ENCODE results near the gene LMF1. TPM values are rescaled to one million over a fixed set of nuclear protein-coding genes. Genes with fewer than 3 reads are reported as not detected.
A peak's percentile ranks its signal among the peaks of the same experiment; 100 is the strongest.

LMF1 gene
- total RNA-seq, 1 experiment from 2014 or later = 10.9 TPM

GRCh38 chr16:1006781-1007180 is 36.0 kb upstream of the LMF1 start:
- in situ Hi-C loops (cut with HindIII; ENCODE audit: low pct_unique_long_range_greater_than_20kb, low sequenced_read_pairs) = no loop called here
- DNase-seq (ENCODE audit: low read depth, low spot score) = no peak

DNA sequence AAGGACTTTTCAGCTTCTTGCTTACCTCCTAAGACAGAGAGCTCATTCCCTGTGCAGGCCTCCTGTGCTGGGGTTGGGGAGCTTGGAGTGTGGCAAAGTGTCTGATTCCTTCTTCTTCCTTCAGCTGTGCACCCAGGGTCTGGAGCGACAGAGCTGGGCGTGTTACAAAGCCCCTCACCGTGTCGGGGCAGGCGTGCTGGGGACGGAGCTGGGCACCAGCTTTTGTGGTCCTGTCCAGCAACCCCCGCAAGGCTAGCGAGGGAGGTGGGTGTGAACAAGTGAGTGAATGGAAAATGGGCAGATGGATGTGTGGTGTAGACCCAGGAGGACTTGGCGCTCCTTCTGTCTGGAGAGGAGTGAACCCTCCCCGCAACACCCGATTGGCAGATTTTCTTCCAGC is 34.5 kb upstream of the LMF1 start:
- DNase-seq (ENCODE audit: low read depth, low spot score) = no peak
- in situ Hi-C loops (cut with HindIII; ENCODE audit: low pct_unique_long_range_greater_than_20kb, low sequenced_read_pairs) = no loop called here

DNA sequence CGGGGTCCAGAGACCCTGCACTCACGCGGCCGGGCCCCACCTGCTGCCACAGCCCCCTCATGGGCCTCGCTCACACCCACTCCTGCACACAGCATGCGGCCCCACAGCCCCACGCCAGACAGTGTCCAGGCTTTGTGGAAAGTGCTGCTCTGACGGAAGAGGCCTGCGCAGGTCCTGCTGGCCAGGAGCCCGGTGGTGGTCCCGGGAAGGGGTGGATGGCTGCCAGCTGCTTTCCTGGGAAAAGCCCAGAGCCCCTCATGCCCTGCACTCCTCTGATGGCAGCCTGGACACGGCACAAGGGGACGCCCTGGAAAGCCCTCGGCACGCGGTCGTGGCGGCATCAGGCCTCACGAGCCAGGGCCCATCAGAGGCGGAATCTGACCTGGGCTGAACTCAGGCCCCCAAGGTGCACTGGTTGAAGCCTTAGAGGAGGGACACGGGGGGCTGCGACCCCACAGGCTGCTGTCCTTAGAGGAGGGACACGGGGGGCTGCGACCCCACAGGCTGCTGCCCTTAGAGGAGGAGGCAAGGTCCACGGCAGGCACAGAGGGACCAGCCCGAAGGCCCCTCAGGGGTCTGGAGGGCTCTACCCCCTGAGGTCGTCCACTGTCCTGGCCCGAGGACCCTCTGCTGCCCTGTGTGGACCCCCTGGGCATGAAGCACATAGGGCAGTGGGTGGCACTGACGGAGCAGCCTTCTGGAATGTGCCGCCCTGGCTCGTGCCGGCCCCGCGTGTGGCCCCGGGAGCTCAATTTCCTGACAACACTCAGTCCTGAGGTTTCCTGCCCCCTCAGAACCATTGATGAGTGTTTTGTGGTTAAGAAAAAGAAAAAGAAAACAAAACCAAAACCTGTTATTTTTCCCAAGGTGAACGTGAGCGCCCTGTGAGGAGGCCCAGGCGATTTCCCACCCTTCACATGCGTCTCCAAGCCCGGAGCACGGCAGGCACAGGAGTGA is 32.9 kb upstream of the LMF1 start:
- DNase-seq (ENCODE audit: low read depth, low spot score) = no peak
- in situ Hi-C loops (cut with HindIII; ENCODE audit: low pct_unique_long_range_greater_than_20kb, low sequenced_read_pairs) = no loop called here

DNA sequence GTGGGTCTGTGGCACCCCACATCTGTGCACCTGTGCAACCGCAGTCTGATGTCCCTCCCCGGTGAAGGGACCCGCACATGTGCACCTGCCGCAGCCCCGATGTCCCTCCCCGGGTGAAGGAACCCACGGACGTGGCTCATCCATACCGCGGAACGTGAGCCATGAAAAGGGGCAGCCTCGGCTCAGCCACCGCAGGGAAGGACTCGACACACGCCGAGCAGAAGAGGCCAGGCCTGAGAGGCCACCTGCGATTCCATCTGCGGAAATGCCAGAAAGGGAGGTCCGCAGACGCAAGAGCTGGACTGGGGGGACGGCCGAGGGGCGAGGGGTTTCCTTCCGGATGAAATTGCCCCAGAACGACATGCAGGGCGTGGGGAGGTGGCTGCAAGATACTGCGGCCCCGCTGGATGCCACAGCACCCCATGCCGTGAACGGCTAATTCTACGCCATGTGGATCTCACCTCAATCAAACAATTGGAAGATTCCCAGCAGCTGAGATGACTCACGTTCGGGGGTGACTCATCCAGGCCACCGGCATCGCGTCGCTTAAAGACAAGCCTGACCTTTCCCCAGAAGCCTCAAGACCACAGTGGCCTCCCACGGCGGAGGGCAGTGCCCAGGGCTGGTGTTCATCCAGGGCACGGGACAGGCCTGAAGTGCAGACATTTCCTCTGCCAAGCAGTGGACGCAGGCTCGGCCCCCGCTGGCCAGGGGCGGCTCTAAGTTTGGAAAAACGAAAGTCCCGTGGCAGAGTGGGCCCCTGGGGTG is 31.8 kb upstream of the LMF1 start:
- in situ Hi-C loops (cut with HindIII; ENCODE audit: low pct_unique_long_range_greater_than_20kb, low sequenced_read_pairs) = no loop called here
- peak; percentile 70 for DNase-seq (ENCODE audit: low read depth, low spot score)

DNA sequence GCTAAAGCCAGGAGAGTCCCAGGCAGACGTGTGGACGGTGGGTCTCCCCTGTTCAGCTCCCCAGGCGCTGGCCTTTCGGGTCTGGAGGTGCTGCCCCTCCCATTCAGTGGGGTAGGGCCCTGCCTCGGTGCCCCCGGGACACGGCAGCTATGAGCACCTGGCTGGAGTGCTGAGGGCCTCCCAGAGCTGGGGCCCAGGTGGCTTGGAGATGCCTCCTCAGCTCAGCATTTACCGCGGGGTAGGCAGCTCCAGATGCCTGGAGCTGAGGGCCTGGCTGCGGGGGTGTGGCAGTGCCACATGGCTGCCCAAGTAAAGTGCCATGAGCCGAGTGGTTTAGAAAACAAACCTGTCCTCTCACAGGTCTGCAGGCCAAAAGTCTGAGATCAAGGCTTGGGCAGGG is 30.3 kb upstream of the LMF1 start:
- DNase-seq (ENCODE audit: low read depth, low spot score) = no peak
- in situ Hi-C loops (cut with HindIII; ENCODE audit: low pct_unique_long_range_greater_than_20kb, low sequenced_read_pairs) = no loop called here

DNA sequence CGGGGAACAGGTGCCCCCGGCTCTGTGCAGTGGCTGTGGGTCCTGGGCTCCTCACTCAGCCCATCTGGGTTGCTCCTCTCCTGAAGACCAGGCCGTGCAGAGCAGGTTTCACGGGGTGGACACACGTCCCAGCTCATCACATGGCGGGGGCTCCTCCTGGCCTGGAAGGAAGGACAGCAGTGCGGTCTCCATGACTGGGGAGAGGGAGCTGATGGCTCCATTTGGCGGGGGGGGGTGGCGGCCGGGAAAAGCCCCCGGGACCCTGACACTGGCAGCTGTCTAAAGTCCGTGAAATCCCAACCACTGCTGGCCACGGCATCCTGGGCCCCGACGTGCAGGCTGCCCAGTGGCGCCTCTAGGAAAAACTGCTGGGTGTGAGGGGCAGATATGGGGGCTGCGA is 29.8 kb upstream of the LMF1 start:
- in situ Hi-C loops (cut with HindIII; ENCODE audit: low pct_unique_long_range_greater_than_20kb, low sequenced_read_pairs) = no loop called here
- no peak for DNase-seq (ENCODE audit: low read depth, low spot score)

- no peak for DNase-seq (ENCODE audit: low read depth, low spot score)
- in situ Hi-C loops (cut with HindIII; ENCODE audit: low pct_unique_long_range_greater_than_20kb, low sequenced_read_pairs) = no loop called here
Measured at GRCh38 chr16:999677-1000076, 28.9 kb upstream of the LMF1 start.

GRCh38 chr16:998615-999014 is 27.8 kb upstream of the LMF1 start:
- in situ Hi-C loops (cut with HindIII; ENCODE audit: low pct_unique_long_range_greater_than_20kb, low sequenced_read_pairs) = no loop called here
- no peak for DNase-seq (ENCODE audit: low read depth, low spot score)

DNA sequence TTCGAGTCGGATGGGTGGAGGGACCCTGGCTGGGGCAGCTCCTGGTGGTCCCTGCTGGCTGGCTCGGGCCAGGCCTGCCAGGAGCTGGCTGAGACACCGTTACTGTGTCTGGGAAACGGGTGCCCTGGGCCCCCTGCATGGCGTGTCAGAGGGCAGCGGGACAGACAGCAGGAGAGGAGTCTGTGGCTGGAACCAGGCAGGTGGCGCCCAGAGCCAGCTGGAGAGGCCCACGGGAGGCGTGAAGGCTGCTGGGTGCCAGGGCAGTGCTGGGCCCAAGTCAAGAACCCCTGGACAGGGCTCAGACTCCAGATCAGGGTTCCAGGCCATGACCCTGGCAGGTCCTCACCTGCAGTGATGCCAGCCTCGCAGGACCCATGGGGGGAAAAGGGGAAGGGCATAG is 27.4 kb upstream of the LMF1 start:
- in situ Hi-C loops (cut with HindIII; ENCODE audit: low pct_unique_long_range_greater_than_20kb, low sequenced_read_pairs) = no loop called here
- no peak for DNase-seq (ENCODE audit: low read depth, low spot score)

DNA sequence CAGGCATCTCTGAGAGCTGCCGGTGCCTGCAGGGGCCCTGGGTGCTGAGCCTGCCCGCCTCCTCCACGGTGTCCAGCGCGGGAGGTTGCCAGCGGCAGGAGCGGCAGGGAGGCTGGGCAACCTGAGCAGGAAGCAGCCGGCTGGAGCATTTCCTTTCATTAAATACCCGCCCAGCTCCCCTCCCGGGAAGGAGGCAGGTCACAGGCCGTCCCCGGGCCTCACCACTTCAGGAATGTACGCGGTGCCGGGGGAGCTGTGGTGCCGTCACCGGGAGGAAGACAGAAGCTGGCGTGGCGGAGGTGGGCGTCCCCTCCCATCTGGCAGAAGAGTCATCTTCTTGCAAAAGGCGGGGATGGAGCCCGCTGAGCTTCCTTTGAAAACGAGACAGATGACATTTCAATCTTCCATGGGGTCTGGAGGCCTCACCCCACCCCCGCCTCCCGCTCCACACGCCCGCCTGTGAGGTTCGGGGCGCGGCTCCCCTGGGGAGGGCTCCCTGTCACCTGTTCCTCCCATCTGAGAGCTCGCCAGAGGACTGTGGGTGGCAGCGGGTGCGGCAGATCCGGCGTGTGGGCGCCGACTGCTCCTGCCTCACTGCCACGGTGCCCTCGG is 26.8 kb upstream of the LMF1 start:
- DNase-seq (ENCODE audit: low read depth, low spot score) = no peak
- in situ Hi-C loops (cut with HindIII; ENCODE audit: low pct_unique_long_range_greater_than_20kb, low sequenced_read_pairs) = no loop called here

DNA sequence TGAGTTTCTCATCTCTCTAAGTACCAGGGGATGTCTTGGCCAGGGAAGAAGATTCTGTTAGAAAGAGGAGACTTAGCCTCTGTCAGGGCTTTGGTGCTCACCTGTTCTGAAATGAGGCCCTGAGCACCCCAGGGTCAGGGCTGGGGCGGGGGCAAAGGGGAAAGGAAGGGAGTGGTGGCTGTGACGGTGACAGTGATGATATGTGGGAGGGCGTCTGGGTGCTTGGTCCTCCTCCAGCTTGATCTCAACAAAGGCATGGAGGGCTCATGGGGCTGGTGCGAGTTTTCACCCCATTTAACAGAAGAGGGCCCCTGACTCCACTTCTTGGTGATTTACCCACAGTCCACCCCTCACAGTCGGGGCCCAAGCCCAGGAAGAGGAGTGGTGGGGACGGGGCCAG is 25.9 kb upstream of the LMF1 start:
- in situ Hi-C loops (cut with HindIII; ENCODE audit: low pct_unique_long_range_greater_than_20kb, low sequenced_read_pairs) = no loop called here
- DNase-seq (ENCODE audit: low read depth, low spot score) = no peak

- DNase-seq (ENCODE audit: low read depth, low spot score) = no peak
- in situ Hi-C loops (cut with HindIII; ENCODE audit: low pct_unique_long_range_greater_than_20kb, low sequenced_read_pairs) = no loop called here
Measured at GRCh38 chr16:995783-996182, 25.0 kb upstream of the LMF1 start.

GRCh38 chr16:995087-995486 is 24.3 kb upstream of the LMF1 start:
- DNase-seq (ENCODE audit: low read depth, low spot score) = no peak
- in situ Hi-C loops (cut with HindIII; ENCODE audit: low pct_unique_long_range_greater_than_20kb, low sequenced_read_pairs) = no loop called here

- in situ Hi-C loops (cut with HindIII; ENCODE audit: low pct_unique_long_range_greater_than_20kb, low sequenced_read_pairs) = no loop called here
- no peak for DNase-seq (ENCODE audit: low read depth, low spot score)
Measured at GRCh38 chr16:993731-994130, 22.9 kb upstream of the LMF1 start.

- no peak for DNase-seq (ENCODE audit: low read depth, low spot score)
- in situ Hi-C loops (cut with HindIII; ENCODE audit: low pct_unique_long_range_greater_than_20kb, low sequenced_read_pairs) = no loop called here
Measured at GRCh38 chr16:991773-992172, 21.0 kb upstream of the LMF1 start.

GRCh38 chr16:991345-991744 is 20.6 kb upstream of the LMF1 start:
- DNase-seq (ENCODE audit: low read depth, low spot score) = no peak
- in situ Hi-C loops (cut with HindIII; ENCODE audit: low pct_unique_long_range_greater_than_20kb, low sequenced_read_pairs) = no loop called here

DNA sequence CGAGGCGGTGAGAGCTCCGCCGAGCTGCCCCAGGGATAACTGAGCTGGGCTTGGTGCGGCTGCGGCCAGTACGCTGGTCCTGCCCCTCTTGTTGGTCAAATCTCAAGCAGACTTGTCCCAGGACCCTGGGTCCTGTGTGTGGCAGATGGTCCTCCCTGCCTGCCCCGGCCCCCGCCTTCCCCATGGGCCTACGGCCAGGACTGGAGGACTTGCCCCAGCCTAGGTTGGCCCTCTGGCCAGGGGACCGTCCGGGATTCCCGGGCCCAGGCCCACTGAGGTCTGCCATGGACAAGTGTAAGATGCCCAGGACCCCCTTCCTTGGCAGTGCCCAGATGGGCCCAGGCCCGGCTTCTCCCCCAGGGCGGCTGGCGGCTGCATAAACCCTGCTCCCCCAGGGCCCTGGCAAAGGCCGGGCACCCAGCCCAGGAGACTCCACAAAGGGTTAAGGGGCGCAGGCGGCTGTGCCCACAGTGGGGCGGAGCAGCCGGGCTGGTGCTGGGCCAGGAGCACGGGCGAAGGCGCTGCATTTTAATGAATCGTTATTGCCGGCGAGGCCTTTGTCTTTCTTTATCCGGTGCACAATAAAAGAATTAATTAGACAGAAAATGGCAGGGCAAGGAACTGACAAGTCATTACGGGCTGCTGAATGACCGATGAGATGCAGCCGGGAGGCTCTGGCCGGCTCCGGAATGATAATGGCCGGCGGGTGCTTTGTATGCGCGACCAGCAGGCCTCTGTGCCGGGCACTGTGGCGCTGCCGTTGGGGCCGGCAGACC is 19.9 kb upstream of the LMF1 start:
- in situ Hi-C loops (cut with HindIII; ENCODE audit: low pct_unique_long_range_greater_than_20kb, low sequenced_read_pairs) = no loop called here
- no peak for DNase-seq (ENCODE audit: low read depth, low spot score)

- no peak for DNase-seq (ENCODE audit: low read depth, low spot score)
- in situ Hi-C loops (cut with HindIII; ENCODE audit: low pct_unique_long_range_greater_than_20kb, low sequenced_read_pairs) = no loop called here
Measured at GRCh38 chr16:989354-989814, 18.6 kb upstream of the LMF1 start.
